GM18870 (cell line): Measurements from ENCODE around the gene NID2.

ENCODE experiments used
- ATAC-seq: cut with Tn5 transposase; IDR thresholded peaks from one replicate; pipeline ENCODE4 v1.9.1; 2021; ENCODE audit warnings: moderate library complexity; ENCODE audit not compliant: unreplicated experiment

Gene NID2

DNA sequence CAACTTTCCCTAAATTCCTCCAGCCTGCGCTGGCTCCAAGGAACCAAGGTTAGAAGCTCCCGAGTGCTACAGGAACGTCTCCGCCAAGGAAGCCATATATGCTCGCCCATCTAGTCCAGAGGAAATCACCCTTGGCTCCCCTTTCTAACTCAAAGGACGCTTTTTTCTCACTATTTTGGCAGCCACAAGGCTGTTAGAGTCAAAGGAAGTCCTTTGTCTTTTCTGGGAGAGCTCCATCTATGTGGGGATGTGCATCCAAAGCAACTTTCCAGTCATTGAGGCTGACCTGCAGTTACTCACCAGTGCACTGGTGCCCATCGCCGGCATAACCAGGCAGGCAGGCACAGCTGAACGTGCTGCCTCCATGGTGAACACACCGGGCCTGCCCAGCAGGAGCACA lies 42.0 kb downstream of the NID2 start:
- ATAC-seq: no peak

GRCh38 chr14:52026017-52026660 lies 42.7 kb downstream of the NID2 start:
- no peak for ATAC-seq

GRCh38 chr14:52025310-52025709 lies 43.5 kb downstream of the NID2 start:
- no peak for ATAC-seq

DNA sequence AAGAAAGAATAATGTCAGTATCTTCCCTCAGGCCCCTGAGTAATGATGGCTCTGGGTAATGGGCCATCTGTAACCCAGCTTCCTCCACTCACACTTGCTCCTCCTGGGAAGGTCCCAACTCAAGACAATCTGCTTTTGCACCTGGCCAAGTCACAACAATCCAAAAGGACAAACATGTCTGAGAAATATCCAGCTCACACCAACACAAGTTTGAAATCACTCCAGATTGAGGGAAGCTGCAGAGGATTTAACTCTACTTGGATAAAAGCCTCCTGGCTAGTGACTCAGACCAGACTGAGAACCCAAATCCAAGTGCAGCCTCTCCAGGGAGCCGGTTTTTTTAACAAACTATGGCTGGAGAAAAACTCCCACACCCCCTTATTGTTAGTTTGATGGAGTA lies 45.3 kb downstream of the NID2 start:
- ATAC-seq: no peak

- ATAC-seq: peak; percentile 90
These were observed 46.8 kb downstream of the NID2 start for GRCh38 chr14:52021957-52022600.

GRCh38 chr14:52020866-52021717 lies 47.8 kb downstream of the NID2 start:
- no peak for ATAC-seq

GRCh38 chr14:52020161-52020714 lies 48.6 kb downstream of the NID2 start:
- no peak for ATAC-seq

DNA sequence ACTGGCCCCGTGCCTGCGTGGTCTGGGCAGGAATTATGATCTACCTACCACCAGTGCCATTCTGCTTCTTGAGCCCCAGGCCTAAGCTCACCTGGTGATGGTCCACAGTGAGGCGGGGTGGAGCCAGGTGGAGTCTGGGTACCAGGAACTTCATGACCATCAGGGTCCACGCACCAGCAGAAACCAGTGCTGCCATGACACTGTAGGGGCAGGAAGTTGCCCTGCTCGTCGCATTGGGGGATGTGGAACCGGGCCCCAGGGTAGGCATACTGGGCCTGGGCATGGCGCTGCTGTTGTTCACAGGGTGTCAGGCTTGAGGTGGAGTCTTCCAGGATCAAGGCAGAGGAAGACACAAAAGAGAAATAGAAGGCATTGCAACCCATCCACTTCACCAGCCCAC lies 49.9 kb downstream of the NID2 start:
- no peak for ATAC-seq

DNA sequence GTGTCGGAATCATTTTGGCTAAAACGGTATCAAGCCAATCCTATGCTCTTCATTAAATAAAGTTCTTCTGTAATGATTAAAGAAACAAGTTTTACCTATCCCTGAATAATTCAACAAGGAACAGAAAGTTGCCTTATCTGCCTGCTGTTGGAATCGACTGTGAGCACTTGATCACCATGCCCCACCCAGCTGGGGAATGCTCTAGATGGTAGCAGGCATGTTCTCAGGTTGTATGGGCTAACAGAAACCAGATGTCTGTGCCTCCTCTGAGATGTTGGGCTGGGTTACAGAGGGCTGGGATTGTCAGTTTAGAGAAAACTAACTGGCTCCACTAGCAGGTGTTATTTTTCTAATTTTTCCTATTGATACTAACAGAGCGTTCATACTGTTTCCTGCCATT lies 50.6 kb downstream of the NID2 start:
- no peak for ATAC-seq

GRCh38 chr14:52015411-52016030 lies 53.3 kb downstream of the NID2 start:
- no peak for ATAC-seq

GRCh38 chr14:52014601-52015267 lies 54.1 kb downstream of the NID2 start:
- ATAC-seq: no peak

DNA sequence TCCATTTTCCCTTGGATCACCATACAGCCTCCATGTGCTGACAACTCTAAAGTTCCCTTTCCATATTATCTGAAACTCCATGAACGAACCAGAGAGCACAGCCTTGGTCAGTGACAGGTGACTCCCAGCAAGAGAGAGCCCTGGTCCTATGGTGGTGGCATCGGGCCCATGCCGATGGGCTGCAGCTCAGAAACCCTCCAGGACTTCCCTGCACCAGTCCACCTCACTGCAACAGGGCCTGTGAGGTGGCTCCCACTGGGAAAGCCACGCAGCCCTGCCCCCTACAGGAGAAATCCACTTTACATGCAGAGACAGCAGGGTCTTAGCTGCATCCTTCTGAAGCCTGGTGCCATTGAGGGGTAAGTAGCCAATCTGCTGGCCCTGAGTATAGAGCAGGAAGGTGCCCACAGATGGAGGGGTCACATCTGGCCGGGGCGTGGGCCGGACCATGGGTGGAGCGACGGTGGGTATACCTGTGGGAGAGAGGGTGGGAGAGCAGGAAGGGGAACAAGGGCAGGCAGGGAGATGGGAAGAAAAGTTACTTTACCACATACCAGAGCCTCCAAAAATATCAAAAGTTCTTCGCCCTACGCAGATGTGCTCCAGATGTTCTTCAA lies 54.8 kb downstream of the NID2 start:
- ATAC-seq: no peak

DNA sequence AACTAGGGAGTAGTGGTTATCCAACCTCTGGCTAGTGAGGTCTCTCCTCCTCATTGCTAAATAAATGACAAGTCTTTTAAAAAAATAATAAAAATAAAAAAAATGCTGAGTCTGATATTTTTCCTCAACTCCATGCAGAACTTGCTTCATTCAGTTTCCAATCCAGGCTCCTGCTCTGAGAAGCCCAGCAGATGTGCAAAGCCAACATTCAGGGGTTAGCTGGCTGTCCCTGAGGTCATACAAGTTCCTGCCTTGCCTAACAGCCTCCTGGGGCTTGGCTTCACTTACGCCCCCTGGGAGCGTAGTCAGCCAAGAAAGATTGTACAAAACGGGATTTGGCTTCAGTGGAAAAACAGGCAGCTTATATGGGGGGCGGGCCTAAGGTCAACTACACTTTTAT lies 56.2 kb downstream of the NID2 start:
- no peak for ATAC-seq

DNA sequence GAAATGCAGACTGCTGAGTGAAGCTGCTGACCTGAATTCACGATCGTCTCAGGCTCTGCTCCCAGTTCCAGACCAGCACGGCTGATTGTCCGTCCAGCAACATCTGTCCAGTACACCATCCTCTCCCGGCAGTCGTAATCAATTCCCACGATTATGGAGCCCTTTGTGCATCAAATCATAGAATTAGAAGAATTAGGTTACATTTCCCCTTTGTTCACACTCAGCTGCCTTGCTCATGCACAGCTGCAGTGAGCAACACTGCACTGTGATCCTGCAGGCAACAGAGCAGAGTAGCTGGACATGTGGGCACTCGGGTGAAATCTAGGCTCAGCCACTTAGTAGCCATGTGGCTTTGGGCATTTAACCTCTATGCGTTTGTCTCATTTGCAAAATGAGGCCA lies 57.3 kb downstream of the NID2 start:
- no peak for ATAC-seq

- ATAC-seq: no peak
These were observed 58.6 kb downstream of the NID2 start for GRCh38 chr14:52010173-52010693.

DNA sequence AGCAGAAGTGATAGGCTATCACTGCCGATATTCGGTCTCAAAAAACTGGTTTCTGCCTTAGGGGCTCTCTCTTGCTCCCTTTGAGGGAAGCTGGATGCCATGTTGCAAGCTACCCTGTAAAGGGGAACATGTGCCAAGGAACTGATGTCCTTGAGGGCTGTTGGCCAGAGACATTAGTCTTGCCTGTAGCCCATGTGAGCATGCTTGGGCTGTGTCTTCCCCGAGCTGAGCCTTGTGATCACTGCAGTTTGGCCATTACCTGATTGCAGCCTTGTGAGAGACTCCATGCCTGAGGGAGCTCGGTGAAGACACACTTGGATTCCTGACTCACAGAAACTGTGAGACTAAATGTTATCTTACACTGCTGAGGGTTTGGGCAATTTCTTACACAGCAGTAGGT lies 60.7 kb downstream of the NID2 start:
- ATAC-seq: no peak

GRCh38 chr14:52007637-52008036 lies 61.2 kb downstream of the NID2 start:
- ATAC-seq: no peak

GRCh38 chr14:52007211-52007610 lies 61.6 kb downstream of the NID2 start:
- no peak for ATAC-seq

DNA sequence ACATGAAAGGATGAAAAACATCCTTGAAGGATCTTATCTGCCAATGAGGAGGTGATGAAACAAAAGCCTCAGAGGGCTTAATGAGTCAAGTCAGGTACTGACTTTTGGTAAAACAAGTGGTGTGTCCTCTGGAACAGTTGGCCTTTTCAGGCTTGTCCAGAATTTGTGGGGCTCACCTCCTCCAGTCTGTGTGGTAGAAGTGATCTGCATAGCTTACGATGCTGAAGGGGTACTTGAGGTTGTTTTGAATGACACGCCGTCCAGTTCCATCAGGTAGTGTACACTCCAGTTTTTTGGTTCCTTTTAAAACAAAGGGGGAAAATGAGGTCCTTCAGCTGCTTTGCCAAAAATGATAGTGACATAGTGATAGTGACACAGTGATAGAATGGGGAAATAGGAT lies 62.5 kb downstream of the NID2 start:
- no peak for ATAC-seq

- no peak for ATAC-seq
These were observed 63.2 kb downstream of the NID2 start for GRCh38 chr14:52005625-52006024.
